Neutrophil (primary cell): ENCODE results near the gene LRRC4C.

Source experiments
- H3K27ac ChIP-seq: fragments of 200-600 bp; sonication (generic); 2 replicates; pipeline ENCODE4 v1.5.1; 2016; ENCODE audit warnings: mild to moderate bottlenecking, moderate library complexity
- H3K27me3 ChIP-seq: fragments of 200-600 bp; sonication (generic); 2 replicates; pipeline ENCODE4 v1.6.0; 2016; ENCODE audit warnings: mild to moderate bottlenecking
- H3K36me3 ChIP-seq: fragments of 200-600 bp; sonication (generic); 2 replicates; pipeline ENCODE4 v1.5.1; 2017
- H3K4me1 ChIP-seq, 2 experiments: fragments of 200-600 bp in 1 of 2; sonication (generic) in 1 of 2; 1 replicate in 1 of 2; 2 replicates in 1 of 2; pipeline versions ENCODE4 v1.5.1 to v1.6.1; 2013 to 2016; ENCODE audit warnings: low read depth in 1 of 2, low read length in 1 of 2, mild to moderate bottlenecking in 1 of 2, moderate library complexity in 1 of 2; ENCODE audit not compliant: control insufficient read depth in 1 of 2, insufficient read depth in 1 of 2
- H3K4me3 ChIP-seq, 2 experiments: fragments of 200-600 bp in 1 of 2; sonication (generic) in 1 of 2; 1 replicate in 1 of 2; 2 replicates in 1 of 2; pipeline ENCODE4 v1.5.1; 2013 to 2016; ENCODE audit warnings: low read depth in 1 of 2, low read length in 1 of 2, mild to moderate bottlenecking in 1 of 2, moderate library complexity in 1 of 2
- H3K9me3 ChIP-seq: fragments of 200-600 bp; sonication (generic); 2 replicates; pipeline ENCODE4 v1.5.1; 2016
- TF ChIP-seq, protein P1 (sequence below): fragments of 200-600 bp; sonication (generic); IDR thresholded peaks from 2 replicates; pipeline ENCODE4 v1.5.1; 2016; ENCODE audit warnings: antibody characterized with exemption

LRRC4C gene

DNA sequence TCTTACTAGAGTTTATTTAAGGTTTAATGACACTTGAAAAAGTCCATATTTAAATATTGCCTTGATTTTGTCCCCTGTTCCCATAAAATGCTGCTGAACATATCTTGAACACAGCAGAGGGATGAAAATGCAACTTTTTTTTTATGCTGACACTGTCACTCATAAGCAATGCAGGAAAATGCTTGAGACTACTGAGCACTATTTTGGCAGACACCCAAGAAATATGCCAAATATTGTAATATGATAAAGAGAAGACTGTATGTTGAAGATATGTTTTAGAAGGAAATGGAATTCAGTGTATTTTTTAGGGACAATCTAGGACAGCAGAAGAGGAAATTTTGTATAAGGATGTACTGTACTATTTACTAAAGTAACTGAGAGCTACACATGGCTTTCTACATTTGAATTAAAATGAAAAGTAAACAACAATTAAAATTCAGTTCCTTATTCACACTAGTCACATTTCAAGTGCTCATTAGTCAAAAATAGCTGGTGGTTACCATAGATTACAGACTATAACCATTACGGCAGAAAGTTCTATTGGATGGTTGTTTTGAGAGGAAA, 58.6 kb downstream of the LRRC4C start:
- Histone ChIP-seq H3K4me1 (no peaks in the 10 kb centered on the region), H3K4me3 (no peak overlapping the region), H3K9me3 (no peaks in the 10 kb centered on the region), H3K36me3 (no peaks in the 10 kb centered on the region), H3K27me3 (no peaks in the 10 kb centered on the region), H3K27ac (no peak overlapping the region)
- TF ChIP-seq, protein P1, sequence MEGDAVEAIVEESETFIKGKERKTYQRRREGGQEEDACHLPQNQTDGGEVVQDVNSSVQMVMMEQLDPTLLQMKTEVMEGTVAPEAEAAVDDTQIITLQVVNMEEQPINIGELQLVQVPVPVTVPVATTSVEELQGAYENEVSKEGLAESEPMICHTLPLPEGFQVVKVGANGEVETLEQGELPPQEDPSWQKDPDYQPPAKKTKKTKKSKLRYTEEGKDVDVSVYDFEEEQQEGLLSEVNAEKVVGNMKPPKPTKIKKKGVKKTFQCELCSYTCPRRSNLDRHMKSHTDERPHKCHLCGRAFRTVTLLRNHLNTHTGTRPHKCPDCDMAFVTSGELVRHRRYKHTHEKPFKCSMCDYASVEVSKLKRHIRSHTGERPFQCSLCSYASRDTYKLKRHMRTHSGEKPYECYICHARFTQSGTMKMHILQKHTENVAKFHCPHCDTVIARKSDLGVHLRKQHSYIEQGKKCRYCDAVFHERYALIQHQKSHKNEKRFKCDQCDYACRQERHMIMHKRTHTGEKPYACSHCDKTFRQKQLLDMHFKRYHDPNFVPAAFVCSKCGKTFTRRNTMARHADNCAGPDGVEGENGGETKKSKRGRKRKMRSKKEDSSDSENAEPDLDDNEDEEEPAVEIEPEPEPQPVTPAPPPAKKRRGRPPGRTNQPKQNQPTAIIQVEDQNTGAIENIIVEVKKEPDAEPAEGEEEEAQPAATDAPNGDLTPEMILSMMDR = no peak

DNA sequence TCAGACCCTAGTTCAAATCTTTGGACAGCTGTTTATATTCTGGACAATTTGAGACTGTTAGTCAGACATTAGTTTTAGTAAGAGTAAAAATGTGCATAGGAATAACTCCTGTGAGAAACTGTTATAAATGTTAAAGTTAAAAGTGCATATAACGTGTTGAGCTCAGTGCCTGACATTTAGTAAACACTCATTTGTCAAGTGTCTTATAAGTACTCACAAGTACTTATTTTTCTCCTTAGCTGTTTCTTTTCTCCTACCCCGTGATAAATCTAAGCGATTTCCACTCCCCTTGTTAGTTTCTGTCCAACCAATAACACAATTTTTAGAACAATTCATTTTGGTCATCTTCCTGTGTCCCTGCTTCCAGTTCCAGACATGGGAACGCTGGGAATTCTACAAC, 59.3 kb downstream of the LRRC4C start:
- Histone ChIP-seq H3K36me3 (no peaks in the 10 kb centered on the region), H3K27me3 (no peaks in the 10 kb centered on the region), H3K4me3 (no peak overlapping the region), H3K27ac (no peak overlapping the region), H3K4me1 (no peaks in the 10 kb centered on the region), H3K9me3 (no peaks in the 10 kb centered on the region)
- TF ChIP-seq, protein P1 = no peak

DNA sequence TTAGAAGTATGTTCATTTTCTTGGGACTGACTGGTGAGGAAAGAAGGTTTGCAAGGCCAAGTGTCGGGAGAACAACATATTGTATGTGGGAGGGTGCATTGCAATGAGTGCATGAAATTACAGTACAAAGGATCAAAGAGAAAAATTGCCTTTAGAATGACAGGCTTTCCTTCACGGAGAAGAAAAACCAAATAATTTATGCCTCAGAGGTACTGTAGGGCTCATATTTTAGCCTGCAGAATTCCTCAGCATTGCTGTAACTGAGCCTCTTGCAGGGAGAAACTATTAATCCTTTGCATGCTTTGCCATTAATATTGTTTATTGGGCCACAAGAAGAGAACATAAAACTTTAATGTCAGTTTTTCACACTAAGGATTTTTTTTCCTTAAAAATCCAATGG, 60.1 kb downstream of the LRRC4C start:
- no peak overlapping the region for H3K27ac ChIP-seq
- H3K36me3 ChIP-seq = no peaks in the 10 kb centered on the region
- TF ChIP-seq, protein P1 = no peak
- no peaks in the 10 kb centered on the region for H3K27me3 ChIP-seq
- no peaks in the 10 kb centered on the region for H3K9me3 ChIP-seq
- no peak overlapping the region for H3K4me3 ChIP-seq
- H3K4me1 ChIP-seq = no peaks in the 10 kb centered on the region

DNA sequence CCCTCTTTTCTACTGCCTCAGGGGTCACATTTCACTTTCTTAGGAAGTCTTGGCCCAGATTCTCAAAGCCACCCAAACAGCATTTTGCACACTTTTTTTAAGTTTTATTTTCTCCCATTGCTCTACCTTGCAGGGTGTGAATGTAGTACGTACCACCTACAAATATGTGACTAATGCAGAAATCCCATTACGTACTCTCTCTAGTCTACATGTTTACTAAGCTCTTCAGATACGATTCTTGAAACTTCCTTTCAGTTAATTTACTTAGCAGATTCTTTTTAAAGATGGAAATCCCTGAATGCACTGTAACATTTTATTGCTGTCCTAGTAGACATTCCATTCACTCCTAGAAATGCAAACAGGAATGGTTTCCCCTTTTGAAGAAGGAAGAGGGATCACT, 61.3 kb downstream of the LRRC4C start:
- Histone ChIP-seq H3K4me3 (no peak overlapping the region), H3K27me3 (no peaks in the 10 kb centered on the region), H3K9me3 (no peaks in the 10 kb centered on the region), H3K27ac (no peak overlapping the region), H3K36me3 (no peaks in the 10 kb centered on the region), H3K4me1 (no peaks in the 10 kb centered on the region)
- TF ChIP-seq, protein P1 = no peak

DNA sequence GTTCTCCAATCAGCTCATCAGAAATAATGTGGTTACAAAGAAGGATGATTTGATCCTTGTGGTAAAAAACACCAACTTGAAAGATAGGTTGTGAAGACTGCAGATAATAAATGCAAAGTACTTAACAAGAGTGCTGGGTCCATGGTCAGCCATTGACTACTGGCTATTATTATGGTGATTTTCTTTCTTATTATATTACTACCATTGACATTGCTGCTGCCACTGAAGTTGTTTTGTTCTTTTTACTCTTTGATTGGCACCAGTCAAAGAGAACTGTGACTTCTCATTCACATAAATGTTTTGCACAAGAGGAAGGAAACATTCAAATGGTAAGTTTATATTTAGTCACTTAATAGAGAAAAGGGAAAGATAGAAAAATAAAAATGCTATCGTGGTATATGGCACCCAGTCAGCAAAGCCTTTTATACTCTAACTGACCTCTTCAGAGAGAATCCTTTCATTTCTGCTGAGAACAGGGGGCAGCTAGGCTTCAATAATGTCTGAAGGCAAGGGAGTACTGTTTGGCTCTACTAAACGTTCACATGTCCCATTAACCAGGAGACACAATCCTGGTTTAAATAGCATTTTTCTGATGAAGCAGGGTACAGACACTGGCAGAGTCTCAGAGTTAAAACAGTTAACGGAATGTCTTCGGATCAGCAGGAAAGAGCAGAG, 64.8 kb downstream of the LRRC4C start:
- TF ChIP-seq, protein P1 = no peak
- H3K4me3 ChIP-seq = no peak overlapping the region
- H3K27me3 ChIP-seq = no peaks in the 10 kb centered on the region
- no peaks in the 10 kb centered on the region for H3K4me1 ChIP-seq
- H3K9me3 ChIP-seq = no peaks in the 10 kb centered on the region
- H3K36me3 ChIP-seq = no peaks in the 10 kb centered on the region
- H3K27ac ChIP-seq = no peak overlapping the region
